ENCODE results near the gene ZGLP1. TPM values are rescaled to one million over a fixed set of nuclear protein-coding genes. Genes with fewer than 3 reads are reported as not detected.
A peak's percentile ranks its signal among the peaks of the same experiment; 100 is the strongest.

Gene ZGLP1
- total and polyA plus RNA-seq, 2 of the 13 experiments (the other 11 are each of a cell fraction or from before 2014, with no cell fraction given): 2.4 to 3.0 TPM

DNA sequence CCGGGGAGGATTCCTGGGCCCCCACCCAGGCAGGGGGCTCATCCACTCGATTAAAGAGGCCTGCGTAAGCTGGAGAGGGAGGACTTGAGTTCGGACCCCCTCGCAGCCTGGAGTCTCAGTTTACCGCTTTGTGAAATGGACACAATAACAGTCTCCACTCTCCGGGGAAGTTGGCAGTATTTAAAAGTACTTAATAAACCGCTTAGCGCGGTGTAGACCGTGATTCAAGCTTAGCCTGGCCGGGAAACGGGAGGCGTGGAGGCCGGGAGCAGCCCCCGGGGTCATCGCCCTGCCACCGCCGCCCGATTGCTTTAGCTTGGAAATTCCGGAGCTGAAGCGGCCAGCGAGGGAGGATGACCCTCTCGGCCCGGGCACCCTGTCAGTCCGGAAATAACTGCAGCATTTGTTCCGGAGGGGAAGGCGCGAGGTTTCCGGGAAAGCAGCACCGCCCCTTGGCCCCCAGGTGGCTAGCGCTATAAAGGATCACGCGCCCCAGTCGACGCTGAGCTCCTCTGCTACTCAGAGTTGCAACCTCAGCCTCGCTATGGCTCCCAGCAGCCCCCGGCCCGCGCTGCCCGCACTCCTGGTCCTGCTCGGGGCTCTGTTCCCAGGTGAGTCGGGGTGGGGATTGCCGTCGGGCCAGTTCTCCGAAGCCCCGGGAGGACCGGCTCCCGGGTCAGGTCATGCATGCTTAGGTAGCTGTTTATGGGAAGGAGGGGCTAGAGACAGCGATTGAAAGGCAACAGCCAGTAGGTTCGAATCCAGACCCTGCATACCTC lies 38.8 kb downstream of the ZGLP1 start, which contains the start of gene ICAM1 (continued):
- TF ChIP-seq SMYD3 (CRISPR knock-in tag; IDR thresholded peaks at IDR 0.05) (no peak; the same call in 1 of the 2 replicates), JUND (CRISPR knock-in tag; IDR thresholded peaks at IDR 0.05) (no peak), HOXD1 (CRISPR knock-in tag; IDR thresholded peaks at IDR 0.05) (peak; percentile 46; the same call in 1 of the 2 replicates), SALL1 (CRISPR knock-in tag; IDR thresholded peaks at IDR 0.05) (peak; percentile 93), CHCHD3 (CRISPR knock-in tag; IDR thresholded peaks at IDR 0.05) (no peak), ZBTB42 (CRISPR knock-in tag; IDR thresholded peaks at IDR 0.05) (peak; percentile 66; the same call in 1 of the 2 replicates), HOXA7 (CRISPR knock-in tag; IDR thresholded peaks at IDR 0.05) (no peak), ZNF720 (CRISPR knock-in tag; IDR thresholded peaks at IDR 0.05) (0 out of 2 replicates have a peak, but pooled peaks have one; percentile 48), KLF16 (CRISPR knock-in tag; IDR thresholded peaks at IDR 0.05) (peak in 1 of 2 experiments; percentile 96; a peak in 2 of 4 replicates), ZNF790 (CRISPR knock-in tag; IDR thresholded peaks at IDR 0.05; ENCODE audit: borderline replicate concordance) (no peak), ZNF772 (CRISPR knock-in tag; IDR thresholded peaks at IDR 0.05) (peak; percentile 98), ZNF382 (CRISPR knock-in tag; IDR thresholded peaks at IDR 0.05; ENCODE audit: borderline replicate concordance) (no peak), RFXANK (CRISPR knock-in tag; IDR thresholded peaks at IDR 0.05) (peak; percentile 87), ZNF274 (CRISPR knock-in tag; IDR thresholded peaks at IDR 0.05) (peak; percentile 17; the same call in 1 of the 2 replicates), TCF12 (IDR thresholded peaks at IDR 0.05) (no peak), TCF12 (CRISPR knock-in tag; IDR thresholded peaks at IDR 0.05) (peak; percentile 89; the same call in 1 of the 2 replicates), FLYWCH1 (CRISPR knock-in tag; IDR thresholded peaks at IDR 0.05) (peak; percentile 84; the same call in 1 of the 2 replicates), ZNF10 (CRISPR knock-in tag; IDR thresholded peaks at IDR 0.05; ENCODE audit: borderline replicate concordance, low read depth) (no peak)
- TF ChIP-seq, protein P1, sequence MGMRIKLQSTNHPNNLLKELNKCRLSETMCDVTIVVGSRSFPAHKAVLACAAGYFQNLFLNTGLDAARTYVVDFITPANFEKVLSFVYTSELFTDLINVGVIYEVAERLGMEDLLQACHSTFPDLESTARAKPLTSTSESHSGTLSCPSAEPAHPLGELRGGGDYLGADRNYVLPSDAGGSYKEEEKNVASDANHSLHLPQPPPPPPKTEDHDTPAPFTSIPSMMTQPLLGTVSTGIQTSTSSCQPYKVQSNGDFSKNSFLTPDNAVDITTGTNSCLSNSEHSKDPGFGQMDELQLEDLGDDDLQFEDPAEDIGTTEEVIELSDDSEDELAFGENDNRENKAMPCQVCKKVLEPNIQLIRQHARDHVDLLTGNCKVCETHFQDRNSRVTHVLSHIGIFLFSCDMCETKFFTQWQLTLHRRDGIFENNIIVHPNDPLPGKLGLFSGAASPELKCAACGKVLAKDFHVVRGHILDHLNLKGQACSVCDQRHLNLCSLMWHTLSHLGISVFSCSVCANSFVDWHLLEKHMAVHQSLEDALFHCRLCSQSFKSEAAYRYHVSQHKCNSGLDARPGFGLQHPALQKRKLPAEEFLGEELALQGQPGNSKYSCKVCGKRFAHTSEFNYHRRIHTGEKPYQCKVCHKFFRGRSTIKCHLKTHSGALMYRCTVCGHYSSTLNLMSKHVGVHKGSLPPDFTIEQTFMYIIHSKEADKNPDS (CRISPR knock-in tag; IDR thresholded peaks at IDR 0.05): no peak
- TF ChIP-seq, protein P2, sequence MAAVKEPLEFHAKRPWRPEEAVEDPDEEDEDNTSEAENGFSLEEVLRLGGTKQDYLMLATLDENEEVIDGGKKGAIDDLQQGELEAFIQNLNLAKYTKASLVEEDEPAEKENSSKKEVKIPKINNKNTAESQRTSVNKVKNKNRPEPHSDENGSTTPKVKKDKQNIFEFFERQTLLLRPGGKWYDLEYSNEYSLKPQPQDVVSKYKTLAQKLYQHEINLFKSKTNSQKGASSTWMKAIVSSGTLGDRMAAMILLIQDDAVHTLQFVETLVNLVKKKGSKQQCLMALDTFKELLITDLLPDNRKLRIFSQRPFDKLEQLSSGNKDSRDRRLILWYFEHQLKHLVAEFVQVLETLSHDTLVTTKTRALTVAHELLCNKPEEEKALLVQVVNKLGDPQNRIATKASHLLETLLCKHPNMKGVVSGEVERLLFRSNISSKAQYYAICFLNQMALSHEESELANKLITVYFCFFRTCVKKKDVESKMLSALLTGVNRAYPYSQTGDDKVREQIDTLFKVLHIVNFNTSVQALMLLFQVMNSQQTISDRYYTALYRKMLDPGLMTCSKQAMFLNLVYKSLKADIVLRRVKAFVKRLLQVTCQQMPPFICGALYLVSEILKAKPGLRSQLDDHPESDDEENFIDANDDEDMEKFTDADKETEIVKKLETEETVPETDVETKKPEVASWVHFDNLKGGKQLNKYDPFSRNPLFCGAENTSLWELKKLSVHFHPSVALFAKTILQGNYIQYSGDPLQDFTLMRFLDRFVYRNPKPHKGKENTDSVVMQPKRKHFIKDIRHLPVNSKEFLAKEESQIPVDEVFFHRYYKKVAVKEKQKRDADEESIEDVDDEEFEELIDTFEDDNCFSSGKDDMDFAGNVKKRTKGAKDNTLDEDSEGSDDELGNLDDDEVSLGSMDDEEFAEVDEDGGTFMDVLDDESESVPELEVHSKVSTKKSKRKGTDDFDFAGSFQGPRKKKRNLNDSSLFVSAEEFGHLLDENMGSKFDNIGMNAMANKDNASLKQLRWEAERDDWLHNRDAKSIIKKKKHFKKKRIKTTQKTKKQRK (IDR thresholded peaks at IDR 0.05; ENCODE audit: low read length): no peak
- TF ChIP-seq, protein P3, sequence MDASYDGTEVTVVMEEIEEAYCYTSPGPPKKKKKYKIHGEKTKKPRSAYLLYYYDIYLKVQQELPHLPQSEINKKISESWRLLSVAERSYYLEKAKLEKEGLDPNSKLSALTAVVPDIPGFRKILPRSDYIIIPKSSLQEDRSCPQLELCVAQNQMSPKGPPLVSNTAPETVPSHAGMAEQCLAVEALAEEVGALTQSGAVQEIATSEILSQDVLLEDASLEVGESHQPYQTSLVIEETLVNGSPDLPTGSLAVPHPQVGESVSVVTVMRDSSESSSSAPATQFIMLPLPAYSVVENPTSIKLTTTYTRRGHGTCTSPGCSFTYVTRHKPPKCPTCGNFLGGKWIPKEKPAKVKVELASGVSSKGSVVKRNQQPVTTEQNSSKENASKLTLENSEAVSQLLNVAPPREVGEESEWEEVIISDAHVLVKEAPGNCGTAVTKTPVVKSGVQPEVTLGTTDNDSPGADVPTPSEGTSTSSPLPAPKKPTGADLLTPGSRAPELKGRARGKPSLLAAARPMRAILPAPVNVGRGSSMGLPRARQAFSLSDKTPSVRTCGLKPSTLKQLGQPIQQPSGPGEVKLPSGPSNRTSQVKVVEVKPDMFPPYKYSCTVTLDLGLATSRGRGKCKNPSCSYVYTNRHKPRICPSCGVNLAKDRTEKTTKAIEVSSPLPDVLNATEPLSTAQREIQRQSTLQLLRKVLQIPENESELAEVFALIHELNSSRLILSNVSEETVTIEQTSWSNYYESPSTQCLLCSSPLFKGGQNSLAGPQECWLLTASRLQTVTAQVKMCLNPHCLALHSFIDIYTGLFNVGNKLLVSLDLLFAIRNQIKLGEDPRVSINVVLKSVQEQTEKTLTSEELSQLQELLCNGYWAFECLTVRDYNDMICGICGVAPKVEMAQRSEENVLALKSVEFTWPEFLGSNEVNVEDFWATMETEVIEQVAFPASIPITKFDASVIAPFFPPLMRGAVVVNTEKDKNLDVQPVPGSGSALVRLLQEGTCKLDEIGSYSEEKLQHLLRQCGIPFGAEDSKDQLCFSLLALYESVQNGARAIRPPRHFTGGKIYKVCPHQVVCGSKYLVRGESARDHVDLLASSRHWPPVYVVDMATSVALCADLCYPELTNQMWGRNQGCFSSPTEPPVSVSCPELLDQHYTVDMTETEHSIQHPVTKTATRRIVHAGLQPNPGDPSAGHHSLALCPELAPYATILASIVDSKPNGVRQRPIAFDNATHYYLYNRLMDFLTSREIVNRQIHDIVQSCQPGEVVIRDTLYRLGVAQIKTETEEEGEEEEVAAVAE (CRISPR knock-in tag; IDR thresholded peaks at IDR 0.05; ENCODE audit: borderline replicate concordance): no peak; the same call in 1 of the 2 replicates

Measured in HepG2 (cell line).